ENCODE measurements around the gene DGCR2.
A peak's percentile ranks its signal among the peaks of the same experiment; 100 is the strongest.

The DGCR2 gene

DNA sequence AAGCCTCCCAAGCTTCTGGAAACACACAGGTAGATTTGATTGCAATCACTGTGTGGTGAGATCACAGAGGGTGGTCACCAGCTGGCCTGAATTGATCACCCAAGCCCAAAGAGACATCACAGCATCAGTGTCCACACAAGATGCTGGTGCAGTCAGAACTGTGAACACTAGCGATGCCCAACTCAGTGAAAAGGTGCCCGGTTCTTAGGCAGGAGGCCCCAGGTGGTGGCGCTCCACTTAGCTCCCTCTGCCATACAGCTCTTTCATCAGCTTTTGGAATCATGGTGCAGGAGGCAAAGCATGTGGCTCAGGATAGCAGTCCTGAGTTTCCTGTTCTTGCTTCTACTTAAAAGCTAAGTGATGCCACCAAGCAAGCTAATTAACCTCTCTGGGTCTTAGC is 11.1 kb downstream of the DGCR2 start:
- peak overlapping the region; percentile 89 for H3K27ac ChIP-seq
- DNase-seq (ENCODE audit: low read depth, low spot score): no peak

DNA sequence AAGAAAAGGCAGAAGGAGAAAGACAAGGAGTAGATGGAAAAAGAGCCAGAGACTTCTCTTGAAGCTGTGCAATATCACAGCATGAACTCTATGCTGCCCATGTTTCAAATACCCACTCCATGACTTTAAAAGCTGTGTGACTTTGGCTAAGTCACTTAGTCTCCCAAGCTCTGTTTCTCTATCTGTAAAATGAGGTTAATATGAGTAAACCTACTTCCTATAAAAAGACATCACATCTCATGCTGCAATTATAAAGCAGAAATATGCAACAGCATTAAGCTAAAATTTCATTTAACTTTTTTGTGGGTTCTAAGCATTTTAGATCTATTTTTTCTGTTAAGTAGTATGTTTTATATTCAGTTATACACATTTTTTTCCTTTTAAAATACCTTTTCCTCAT is 11.6 kb downstream of the DGCR2 start:
- H3K27ac ChIP-seq: peak overlapping the region; percentile 89
- DNase-seq (ENCODE audit: low read depth, low spot score): no peak

DNA sequence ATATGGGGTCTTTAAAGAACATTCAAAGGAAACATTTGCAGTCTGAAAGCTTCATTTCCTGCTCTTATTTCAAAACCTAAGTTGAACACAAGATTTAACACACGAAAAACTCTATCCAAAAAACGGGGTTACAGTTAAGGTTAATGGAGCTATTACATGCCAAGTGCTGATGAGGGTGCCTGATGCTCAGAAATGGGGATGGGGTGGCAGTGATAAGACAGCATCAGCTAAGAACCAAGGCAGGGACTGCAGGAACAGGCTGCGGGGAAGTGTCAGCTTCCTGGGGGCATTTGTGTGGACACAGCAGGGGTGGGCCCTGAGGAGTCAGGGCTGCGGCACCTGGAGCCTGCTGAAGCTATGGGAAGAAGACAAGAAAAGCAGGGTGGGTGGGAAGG is 12.2 kb downstream of the DGCR2 start:
- H3K27ac ChIP-seq: peak overlapping the region; percentile 89
- no peak for DNase-seq (ENCODE audit: low read depth, low spot score)

DNA sequence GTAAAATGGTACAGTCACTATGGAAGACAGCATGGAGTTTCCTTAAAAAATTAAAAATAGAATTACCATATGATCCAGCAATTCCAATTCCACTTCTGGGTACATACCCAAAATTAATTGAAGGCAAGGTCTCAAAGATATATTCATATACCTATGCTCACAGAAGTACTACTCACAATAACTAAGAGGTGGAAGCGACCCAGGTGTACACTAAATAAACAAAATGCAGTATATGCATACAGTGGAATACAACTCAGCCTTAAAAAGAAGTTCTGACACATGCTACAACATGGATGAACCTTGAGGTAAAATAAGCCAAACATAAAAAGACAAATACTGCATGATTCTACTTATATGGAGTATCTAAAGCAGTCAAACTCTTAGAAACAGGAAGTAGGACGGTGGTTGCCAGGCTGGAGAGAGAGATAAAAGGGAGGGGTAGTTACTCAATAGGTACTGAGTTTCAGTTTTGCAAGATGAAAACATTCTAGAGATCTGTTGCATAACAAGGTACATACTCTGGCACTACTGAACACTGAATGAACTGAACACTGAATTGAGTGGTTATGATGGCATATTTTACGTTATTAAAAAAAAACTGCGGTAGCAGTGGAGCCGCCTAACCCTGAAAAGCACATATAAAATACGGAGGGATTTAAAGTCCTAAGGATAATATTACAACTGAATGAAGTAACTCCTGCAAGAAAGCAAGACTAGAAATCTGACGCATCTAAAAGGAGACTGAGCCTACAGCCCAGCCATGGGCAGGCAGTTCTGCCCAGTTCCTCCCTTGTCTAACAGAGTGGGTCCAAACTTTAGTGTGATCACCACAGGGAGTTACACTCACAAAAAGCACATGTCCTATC is 12.8 kb downstream of the DGCR2 start:
- peak overlapping the region; percentile 89 for H3K27ac ChIP-seq
- peak; percentile 73 for DNase-seq (ENCODE audit: low read depth, low spot score)

- DNase-seq (ENCODE audit: low read depth, low spot score): peak; percentile 27
Measured at GRCh38 chr22:19108807-19109197, 13.4 kb downstream of the DGCR2 start.

GRCh38 chr22:19107730-19108074 is 14.5 kb downstream of the DGCR2 start:
- no peak for DNase-seq (ENCODE audit: low read depth, low spot score)
- no peak overlapping the region for H3K27ac ChIP-seq

More at GRCh38 chr22:19108807-19109197, 13.4 kb downstream of the DGCR2 start:
- peak overlapping the region; percentile 89 for H3K27ac ChIP-seq

GRCh38 chr22:19106886-19107729 is 15.1 kb downstream of the DGCR2 start:
- no peak overlapping the region for H3K27ac ChIP-seq

DNA sequence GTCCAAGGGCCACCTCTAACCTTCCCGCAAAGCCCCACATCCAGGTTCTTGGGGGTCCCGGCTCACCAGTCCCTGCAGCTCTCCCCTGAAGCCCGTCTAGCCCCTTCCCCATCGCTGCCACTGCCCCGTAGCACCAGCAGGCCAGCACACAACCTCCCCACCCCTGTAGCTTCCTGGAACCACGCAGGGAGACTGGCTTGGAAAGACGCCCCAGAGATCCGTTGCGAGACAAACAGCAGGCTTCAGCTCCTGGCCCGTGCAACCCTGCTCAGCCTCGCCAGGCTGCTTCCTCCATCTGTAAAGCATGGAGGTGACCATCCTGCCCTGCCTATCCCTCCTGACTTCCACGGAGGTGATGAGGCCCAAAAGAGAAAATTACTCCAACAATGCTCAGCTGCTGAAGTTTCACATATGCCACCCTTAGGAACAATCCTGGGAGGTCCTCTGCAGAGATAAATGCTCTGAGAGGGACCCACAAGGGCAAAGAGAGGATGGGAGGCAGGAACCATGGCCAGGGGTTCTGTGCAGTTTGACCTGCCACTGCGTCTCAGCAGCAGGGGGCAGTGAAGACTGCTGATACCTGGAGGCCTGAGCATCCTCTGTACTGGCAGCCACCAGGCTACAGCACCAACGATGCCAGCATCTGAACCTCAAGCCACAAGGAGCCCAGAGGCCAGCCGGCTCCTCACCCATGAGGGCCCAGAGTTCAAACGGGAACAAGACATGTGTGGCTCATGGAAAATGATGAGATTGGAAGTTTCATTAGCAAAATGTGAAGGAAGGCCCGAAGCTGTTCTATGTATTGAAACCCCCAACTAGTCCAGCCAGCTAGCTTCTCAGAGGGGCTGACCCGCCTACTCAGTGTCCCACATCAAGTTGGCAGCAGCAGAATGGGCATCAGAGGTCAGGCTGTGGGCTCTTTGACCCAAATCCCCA is 16.1 kb downstream of the DGCR2 start:
- DNase-seq (ENCODE audit: low read depth, low spot score): no peak
- no peak overlapping the region for H3K27ac ChIP-seq

More at GRCh38 chr22:19106886-19107729, 15.1 kb downstream of the DGCR2 start:
- DNase-seq (ENCODE audit: low read depth, low spot score): no peak

DNA sequence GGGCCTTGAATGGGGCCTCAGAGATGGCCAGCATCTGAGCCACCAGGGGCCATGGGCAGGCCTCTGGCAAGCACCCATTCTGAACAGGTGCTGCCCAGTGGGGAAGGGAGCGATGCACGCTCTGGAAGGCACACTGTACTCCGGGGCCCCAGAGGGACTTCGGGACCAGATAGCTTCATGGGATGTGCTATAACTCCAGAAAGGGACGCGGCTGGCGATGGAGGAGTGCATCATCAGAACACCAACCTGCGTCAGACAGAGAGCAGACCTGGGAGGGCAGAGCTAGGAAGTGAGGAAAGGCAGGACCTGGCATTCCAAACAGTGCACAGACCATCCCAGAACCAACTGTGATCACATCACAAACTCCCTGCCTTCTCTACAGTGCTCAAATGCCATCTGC is 16.8 kb downstream of the DGCR2 start:
- H3K27ac ChIP-seq: no peak overlapping the region
- no peak for DNase-seq (ENCODE audit: low read depth, low spot score)

DNA sequence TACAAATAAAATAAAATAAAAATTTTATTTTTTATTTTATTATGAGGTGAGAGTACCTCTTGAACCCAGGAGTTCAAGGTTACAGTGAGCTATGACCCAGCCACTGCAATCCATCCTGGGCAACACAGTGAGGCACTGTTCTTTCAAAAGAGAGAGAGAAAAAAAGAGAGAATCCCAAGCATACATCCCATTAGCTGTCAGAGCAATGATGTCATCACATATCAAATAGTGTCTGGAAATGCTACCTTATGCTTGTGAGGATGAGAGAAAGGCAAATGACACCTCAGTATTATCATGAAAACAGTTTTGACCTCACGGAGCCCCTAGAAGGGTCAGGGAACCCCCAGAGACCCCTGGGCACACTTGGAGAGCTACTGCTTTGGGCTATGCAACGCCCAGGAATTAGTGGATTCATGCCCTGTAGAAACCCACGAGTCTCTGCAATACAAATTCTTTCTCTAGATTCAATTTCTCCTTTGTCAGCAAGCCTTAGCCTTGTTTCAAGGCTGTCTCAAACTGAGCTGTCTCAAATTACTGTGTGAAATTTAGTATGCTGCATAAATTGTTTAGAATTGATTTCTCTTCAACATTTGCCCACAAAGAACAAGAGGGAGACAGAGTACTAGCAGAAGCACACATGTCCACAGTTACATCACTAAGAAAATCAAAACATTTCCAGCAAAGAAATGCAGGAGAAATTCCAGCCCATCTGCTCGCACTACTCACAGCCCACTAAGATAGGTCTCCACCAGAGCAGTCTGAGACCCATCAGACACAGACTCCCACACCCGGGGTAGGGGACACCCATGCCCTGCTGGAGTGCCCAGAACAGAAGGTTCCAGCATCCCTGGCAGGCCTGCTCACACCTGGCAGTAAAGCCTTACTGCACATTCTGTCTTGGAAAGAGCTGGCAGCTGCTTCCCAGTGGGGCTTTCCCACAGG is 18.1 kb downstream of the DGCR2 start:
- no peak for DNase-seq (ENCODE audit: low read depth, low spot score)
- H3K27ac ChIP-seq: no peak overlapping the region

DNA sequence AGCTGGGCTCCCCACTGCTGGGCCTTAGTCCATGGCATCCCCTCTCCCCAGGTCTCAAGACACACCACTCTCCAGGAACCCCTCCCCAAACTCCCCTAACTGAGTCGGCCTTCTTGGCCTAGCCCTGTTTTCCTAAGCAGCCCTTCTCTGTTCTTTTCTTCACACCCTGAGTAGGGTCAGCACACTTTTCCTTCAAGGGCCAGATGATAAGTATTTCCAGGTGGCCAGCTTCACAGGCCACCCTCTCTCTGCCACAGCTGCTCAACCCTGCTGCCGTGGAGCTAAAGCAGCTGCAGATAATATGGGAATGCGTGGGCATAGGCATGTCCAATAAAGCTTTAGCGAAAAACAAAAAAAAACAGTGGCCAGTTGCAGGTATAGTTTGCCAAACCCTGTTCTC is 24.1 kb downstream of the DGCR2 start:
- H3K27ac ChIP-seq: no peak overlapping the region
- DNase-seq (ENCODE audit: low read depth, low spot score): no peak

DNA sequence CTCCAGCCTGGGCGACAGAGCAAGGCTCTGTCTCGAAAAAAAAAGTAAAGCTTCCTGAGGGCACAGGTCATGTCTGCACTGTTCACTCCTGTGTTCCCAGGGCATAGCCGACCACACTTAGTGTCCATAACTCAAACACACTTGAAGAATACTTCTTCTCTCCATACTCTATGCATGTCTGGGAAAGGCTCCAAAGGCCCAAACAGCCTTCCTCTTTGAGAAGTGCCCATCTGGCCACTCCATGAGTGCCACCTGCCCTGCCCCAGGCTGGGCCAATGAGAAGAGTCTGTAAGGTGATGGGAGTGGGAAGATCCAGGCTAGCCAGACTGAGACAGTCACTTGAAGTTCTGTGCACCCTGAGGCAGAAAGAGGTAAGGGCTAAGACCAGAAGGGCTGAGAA is 24.7 kb downstream of the DGCR2 start:
- H3K27ac ChIP-seq: no peak overlapping the region
- DNase-seq (ENCODE audit: low read depth, low spot score): no peak

- no peak overlapping the region for H3K27ac ChIP-seq
- no peak for DNase-seq (ENCODE audit: low read depth, low spot score)
Measured at GRCh38 chr22:19096555-19096954, 25.7 kb downstream of the DGCR2 start.

DNA sequence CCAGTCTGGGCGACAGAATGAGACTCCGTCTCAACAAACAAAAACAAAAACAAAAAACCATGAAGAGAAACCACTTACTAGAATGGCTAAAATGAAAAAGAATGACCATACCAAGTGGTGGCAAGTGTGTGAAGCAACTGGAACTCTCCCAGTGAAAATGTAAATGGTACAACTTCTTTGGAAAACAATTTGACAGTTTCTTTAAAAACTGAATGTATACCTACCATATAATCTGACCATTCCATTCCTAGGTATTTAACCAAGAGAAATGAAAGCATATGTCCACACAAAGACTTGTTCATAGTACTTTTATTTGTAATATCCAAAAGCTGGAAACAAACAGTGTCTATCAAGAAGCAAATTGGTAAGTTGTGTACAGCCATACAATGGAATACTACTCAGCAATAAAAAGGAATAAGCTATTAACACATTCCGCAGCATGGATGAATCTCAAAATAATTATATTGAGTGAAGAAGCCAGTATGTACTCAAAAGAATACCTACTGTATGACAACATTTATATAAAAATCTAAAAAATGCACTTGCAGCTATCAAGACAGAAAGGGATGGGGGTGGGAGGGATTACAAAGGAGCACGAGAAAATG is 27.7 kb downstream of the DGCR2 start:
- DNase-seq (ENCODE audit: low read depth, low spot score): no peak
- no peak overlapping the region for H3K27ac ChIP-seq

GRCh38 chr22:19092725-19093124 is 29.5 kb downstream of the DGCR2 start:
- no peak for DNase-seq (ENCODE audit: low read depth, low spot score)
- H3K27ac ChIP-seq: no peak overlapping the region

- H3K27ac ChIP-seq: no peak overlapping the region
- no peak for DNase-seq (ENCODE audit: low read depth, low spot score)
Measured at GRCh38 chr22:19090586-19091127, 31.6 kb downstream of the DGCR2 start.

- DNase-seq (ENCODE audit: low read depth, low spot score): no peak
- H3K27ac ChIP-seq: no peak overlapping the region
Measured at GRCh38 chr22:19090183-19090582, 32.0 kb downstream of the DGCR2 start.

DNA sequence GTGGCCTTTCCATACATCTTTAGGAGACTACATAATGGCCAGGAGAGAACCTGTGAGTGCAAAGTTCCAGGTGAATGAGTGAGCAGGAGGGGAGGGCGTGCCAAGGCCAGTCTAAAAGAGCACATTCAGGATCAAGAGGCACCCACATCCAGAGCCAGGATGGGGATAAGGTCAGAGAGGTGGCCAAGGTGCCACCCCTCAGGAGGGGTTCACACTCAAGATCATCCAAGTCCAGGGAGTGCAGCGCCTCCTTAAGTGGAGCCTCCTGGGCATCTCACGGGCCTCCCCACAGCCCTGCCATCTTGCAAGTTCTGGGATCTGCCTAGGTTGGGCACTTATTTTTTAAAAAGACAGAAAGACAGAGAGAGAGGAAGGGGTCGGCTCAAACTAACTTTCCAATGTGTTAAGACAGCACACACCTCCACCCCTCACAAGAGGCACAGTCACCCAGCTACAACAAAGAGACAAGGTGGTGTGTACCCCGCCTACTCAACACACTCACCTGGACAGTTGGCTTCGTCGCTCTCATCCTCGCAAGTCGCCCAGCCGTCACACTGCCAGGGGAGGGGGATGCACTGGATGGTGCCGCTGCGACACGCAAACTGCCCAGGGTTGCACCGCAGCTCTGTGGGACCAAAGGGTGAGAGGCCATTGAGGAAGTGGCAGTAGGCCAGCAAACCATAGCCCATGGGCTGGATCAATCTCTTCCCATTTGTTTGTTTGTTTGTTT is 33.2 kb downstream of the DGCR2 start:
- no peak overlapping the region for H3K27ac ChIP-seq
- DNase-seq (ENCODE audit: low read depth, low spot score): no peak

Measured in epithelial cell of prostate (primary cell).